ENCODE results near the gene RABEP1. TPM values are rescaled to one million over a fixed set of nuclear protein-coding genes. Genes with fewer than 3 reads are reported as not detected.

Gene RABEP1
- total and polyA plus RNA-seq, 2 experiments from 2014 or later = 37.0 to 88.1 TPM

DNA sequence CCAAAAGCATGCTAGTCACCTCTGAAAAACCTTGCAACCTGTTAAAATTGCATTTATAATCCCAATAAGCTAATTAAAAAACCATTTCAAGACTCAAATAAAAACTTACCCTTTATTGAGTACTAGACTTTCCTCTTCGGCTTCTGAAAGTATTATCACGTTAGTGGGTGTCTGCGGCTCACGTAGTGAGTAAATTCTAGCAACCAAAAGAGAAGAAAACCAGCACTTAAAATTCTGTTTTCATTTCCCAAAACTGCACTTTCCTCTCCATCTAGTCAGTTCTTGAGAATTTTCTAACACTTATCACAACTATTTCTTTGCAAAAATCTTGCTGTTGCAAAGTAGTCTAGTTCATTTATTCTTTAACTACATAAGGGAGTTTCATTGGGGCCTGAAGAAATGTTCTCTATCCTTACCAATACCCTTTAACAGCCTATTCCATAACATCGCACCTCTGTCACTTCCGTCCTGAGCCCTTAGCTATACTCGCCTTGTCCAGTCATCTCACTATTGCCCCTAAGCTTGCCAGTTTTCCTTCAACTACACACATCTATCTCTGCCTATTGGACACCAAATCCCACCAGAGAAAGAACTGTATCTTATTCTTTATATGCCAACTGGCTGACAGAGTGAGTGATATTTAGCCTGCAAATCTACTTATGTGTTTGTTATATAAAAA is 128.6 kb downstream of the RABEP1 start:
- H3K36me3 ChIP-seq (ENCODE audit: insufficient read depth) = peaks cover 84% of the 10 kb centered on the region
- no peak overlapping the region for H3K27ac Mint-ChIP-seq
- no peaks in the 10 kb centered on the region for H3K4me1 Mint-ChIP-seq
- no peaks in the 10 kb centered on the region for H3K27me3 Mint-ChIP-seq (ENCODE audit: insufficient read depth, low read depth, poor library complexity)
- no peaks in the 10 kb centered on the region for H3F3A ChIP-seq (replicated peaks; ENCODE audit: low read depth)
- DNase-seq (ENCODE audit: low spot score) (no peak), ATAC-seq (no peak)
- H2AFZ ChIP-seq = no peak overlapping the region
- H3K4me3 ChIP-seq = no peak overlapping the region
- H3K27ac ChIP-seq (ENCODE audit: low read depth) = no peak overlapping the region
- no peak overlapping the region for H3K4me2 ChIP-seq
- peaks cover 54% of the 10 kb centered on the region for H3K79me2 ChIP-seq (replicated peaks; ENCODE audit: insufficient read depth)
- TF ChIP-seq STAT1 (IDR thresholded peaks at IDR 0.05; ENCODE audit: unreplicated experiment) (no peak), NANOG (IDR thresholded peaks at IDR 0.05; ENCODE audit: borderline replicate concordance) (no peak), CREB1 (CRISPR knock-in tag; IDR thresholded peaks at IDR 0.05; ENCODE audit: low read depth) (no peak), POLR2AphosphoS5 (IDR thresholded peaks at IDR 0.05; ENCODE audit: low read depth) (no peak), EZH2phosphoT487 (IDR thresholded peaks at IDR 0.05; ENCODE audit: unreplicated experiment) (no peak), ZNF331 (CRISPR knock-in tag; IDR thresholded peaks at IDR 0.05; ENCODE audit: low read depth) (no peak), JUNB (IDR thresholded peaks at IDR 0.05; ENCODE audit: unreplicated experiment) (no peak), EZH2 (IDR thresholded peaks at IDR 0.05; ENCODE audit: low read depth, unreplicated experiment) (no peak), ZNF114 (CRISPR knock-in tag; IDR thresholded peaks at IDR 0.05) (no peak)
- TF ChIP-seq, protein P1, sequence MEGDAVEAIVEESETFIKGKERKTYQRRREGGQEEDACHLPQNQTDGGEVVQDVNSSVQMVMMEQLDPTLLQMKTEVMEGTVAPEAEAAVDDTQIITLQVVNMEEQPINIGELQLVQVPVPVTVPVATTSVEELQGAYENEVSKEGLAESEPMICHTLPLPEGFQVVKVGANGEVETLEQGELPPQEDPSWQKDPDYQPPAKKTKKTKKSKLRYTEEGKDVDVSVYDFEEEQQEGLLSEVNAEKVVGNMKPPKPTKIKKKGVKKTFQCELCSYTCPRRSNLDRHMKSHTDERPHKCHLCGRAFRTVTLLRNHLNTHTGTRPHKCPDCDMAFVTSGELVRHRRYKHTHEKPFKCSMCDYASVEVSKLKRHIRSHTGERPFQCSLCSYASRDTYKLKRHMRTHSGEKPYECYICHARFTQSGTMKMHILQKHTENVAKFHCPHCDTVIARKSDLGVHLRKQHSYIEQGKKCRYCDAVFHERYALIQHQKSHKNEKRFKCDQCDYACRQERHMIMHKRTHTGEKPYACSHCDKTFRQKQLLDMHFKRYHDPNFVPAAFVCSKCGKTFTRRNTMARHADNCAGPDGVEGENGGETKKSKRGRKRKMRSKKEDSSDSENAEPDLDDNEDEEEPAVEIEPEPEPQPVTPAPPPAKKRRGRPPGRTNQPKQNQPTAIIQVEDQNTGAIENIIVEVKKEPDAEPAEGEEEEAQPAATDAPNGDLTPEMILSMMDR (conservative IDR thresholded peaks at IDR 0.05; ENCODE audit: low read depth in 2 of 2) = no peak
- TF ChIP-seq, protein P2, sequence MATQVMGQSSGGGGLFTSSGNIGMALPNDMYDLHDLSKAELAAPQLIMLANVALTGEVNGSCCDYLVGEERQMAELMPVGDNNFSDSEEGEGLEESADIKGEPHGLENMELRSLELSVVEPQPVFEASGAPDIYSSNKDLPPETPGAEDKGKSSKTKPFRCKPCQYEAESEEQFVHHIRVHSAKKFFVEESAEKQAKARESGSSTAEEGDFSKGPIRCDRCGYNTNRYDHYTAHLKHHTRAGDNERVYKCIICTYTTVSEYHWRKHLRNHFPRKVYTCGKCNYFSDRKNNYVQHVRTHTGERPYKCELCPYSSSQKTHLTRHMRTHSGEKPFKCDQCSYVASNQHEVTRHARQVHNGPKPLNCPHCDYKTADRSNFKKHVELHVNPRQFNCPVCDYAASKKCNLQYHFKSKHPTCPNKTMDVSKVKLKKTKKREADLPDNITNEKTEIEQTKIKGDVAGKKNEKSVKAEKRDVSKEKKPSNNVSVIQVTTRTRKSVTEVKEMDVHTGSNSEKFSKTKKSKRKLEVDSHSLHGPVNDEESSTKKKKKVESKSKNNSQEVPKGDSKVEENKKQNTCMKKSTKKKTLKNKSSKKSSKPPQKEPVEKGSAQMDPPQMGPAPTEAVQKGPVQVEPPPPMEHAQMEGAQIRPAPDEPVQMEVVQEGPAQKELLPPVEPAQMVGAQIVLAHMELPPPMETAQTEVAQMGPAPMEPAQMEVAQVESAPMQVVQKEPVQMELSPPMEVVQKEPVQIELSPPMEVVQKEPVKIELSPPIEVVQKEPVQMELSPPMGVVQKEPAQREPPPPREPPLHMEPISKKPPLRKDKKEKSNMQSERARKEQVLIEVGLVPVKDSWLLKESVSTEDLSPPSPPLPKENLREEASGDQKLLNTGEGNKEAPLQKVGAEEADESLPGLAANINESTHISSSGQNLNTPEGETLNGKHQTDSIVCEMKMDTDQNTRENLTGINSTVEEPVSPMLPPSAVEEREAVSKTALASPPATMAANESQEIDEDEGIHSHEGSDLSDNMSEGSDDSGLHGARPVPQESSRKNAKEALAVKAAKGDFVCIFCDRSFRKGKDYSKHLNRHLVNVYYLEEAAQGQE (IDR thresholded peaks at IDR 0.05; ENCODE audit: unreplicated experiment) = no peak
- TF ChIP-seq, protein P3, sequence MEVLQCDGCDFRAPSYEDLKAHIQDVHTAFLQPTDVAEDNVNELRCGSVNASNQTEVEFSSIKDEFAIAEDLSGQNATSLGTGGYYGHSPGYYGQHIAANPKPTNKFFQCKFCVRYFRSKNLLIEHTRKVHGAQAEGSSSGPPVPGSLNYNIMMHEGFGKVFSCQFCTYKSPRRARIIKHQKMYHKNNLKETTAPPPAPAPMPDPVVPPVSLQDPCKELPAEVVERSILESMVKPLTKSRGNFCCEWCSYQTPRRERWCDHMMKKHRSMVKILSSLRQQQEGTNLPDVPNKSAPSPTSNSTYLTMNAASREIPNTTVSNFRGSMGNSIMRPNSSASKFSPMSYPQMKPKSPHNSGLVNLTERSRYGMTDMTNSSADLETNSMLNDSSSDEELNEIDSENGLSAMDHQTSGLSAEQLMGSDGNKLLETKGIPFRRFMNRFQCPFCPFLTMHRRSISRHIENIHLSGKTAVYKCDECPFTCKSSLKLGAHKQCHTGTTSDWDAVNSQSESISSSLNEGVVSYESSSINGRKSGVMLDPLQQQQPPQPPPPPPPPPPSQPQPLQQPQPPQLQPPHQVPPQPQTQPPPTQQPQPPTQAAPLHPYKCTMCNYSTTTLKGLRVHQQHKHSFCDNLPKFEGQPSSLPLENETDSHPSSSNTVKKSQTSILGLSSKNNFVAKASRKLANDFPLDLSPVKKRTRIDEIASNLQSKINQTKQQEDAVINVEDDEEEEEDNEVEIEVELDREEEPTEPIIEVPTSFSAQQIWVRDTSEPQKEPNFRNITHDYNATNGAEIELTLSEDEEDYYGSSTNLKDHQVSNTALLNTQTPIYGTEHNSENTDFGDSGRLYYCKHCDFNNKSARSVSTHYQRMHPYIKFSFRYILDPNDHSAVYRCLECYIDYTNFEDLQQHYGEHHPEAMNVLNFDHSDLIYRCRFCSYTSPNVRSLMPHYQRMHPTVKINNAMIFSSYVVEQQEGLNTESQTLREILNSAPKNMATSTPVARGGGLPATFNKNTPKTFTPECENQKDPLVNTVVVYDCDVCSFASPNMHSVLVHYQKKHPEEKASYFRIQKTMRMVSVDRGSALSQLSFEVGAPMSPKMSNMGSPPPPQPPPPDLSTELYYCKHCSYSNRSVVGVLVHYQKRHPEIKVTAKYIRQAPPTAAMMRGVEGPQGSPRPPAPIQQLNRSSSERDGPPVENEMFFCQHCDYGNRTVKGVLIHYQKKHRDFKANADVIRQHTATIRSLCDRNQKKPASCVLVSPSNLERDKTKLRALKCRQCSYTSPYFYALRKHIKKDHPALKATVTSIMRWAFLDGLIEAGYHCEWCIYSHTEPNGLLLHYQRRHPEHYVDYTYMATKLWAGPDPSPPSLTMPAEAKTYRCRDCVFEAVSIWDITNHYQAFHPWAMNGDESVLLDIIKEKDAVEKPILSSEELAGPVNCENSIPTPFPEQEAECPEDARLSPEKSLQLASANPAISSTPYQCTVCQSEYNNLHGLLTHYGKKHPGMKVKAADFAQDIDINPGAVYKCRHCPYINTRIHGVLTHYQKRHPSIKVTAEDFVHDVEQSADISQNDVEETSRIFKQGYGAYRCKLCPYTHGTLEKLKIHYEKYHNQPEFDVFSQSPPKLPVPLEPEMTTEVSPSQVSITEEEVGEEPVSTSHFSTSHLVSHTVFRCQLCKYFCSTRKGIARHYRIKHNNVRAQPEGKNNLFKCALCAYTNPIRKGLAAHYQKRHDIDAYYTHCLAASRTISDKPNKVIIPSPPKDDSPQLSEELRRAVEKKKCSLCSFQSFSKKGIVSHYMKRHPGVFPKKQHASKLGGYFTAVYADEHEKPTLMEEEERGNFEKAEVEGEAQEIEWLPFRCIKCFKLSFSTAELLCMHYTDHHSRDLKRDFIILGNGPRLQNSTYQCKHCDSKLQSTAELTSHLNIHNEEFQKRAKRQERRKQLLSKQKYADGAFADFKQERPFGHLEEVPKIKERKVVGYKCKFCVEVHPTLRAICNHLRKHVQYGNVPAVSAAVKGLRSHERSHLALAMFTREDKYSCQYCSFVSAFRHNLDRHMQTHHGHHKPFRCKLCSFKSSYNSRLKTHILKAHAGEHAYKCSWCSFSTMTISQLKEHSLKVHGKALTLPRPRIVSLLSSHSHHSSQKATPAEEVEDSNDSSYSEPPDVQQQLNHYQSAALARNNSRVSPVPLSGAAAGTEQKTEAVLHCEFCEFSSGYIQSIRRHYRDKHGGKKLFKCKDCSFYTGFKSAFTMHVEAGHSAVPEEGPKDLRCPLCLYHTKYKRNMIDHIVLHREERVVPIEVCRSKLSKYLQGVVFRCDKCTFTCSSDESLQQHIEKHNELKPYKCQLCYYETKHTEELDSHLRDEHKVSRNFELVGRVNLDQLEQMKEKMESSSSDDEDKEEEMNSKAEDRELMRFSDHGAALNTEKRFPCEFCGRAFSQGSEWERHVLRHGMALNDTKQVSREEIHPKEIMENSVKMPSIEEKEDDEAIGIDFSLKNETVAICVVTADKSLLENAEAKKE (CRISPR knock-in tag; IDR thresholded peaks at IDR 0.05) = no peak
- TF ChIP-seq, protein P4, sequence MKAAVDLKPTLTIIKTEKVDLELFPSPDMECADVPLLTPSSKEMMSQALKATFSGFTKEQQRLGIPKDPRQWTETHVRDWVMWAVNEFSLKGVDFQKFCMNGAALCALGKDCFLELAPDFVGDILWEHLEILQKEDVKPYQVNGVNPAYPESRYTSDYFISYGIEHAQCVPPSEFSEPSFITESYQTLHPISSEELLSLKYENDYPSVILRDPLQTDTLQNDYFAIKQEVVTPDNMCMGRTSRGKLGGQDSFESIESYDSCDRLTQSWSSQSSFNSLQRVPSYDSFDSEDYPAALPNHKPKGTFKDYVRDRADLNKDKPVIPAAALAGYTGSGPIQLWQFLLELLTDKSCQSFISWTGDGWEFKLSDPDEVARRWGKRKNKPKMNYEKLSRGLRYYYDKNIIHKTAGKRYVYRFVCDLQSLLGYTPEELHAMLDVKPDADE (IDR thresholded peaks at IDR 0.05) = no peak
- H3K27me3 ChIP-seq (ENCODE audit: insufficient read depth) = no peaks in the 10 kb centered on the region
- no peaks in the 10 kb centered on the region for H3K9me3 Mint-ChIP-seq
- peaks cover 41% of the 10 kb centered on the region; the same call in 1 of the 2 replicates for H4K20me1 ChIP-seq (replicated peaks; ENCODE audit: insufficient read depth)
- no peaks in the 10 kb centered on the region for H3K4me1 ChIP-seq (ENCODE audit: insufficient read depth)
- H3K9me2 ChIP-seq (ENCODE audit: insufficient read depth) = no peaks in the 10 kb centered on the region
- H3K4me3 Mint-ChIP-seq = no peak overlapping the region
- H3K36me3 Mint-ChIP-seq (ENCODE audit: low read depth) = peaks cover 45% of the 10 kb centered on the region

All from GM23338 (cell line).